ENCODE measurements around the gene NFASC.

The NFASC gene

DNA sequence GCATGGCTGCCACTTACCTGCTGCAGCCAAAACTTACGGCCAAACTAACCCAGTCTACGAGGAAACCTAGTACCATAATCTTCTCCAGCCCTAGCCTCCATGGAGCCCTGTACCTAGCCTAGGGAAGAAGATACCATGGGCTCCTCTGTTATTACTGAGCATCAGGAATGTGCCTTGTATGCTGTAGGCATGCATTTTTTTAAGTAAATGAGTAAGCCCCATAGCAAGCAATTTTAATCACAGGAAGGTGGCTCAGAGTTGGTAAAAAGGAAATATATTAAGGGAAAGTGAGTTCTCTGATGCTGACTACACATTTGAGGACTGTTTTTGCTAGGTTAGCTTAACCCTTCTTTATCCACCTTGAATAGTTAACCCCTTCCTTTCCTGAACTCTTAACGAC lies 21.2 kb downstream of the NFASC start:
- DNase-seq: no peak

- DNase-seq: no peak
Observed at GRCh38 chr1:204894031-204894430, 23.4 kb downstream of the NFASC start.

DNA sequence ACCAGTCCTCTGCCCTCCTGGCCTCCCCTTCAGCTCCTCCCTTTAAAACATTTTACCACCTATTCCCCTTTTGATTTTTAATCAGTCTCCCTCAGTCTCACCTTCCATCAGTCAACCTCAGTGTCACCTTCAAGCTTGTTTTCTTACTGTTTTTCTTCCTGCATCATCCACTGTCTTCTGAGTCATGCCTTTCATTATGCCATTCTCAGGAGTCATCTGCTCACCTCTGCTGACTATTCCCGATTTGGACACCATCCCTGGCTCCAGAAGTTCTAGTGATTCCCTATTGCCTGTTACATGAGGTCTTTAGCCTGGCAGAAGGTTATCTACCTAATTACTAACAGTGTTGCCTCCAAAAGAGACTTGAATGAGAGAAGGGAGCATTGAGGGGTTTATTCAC lies 23.9 kb downstream of the NFASC start:
- DNase-seq: no peak

DNA sequence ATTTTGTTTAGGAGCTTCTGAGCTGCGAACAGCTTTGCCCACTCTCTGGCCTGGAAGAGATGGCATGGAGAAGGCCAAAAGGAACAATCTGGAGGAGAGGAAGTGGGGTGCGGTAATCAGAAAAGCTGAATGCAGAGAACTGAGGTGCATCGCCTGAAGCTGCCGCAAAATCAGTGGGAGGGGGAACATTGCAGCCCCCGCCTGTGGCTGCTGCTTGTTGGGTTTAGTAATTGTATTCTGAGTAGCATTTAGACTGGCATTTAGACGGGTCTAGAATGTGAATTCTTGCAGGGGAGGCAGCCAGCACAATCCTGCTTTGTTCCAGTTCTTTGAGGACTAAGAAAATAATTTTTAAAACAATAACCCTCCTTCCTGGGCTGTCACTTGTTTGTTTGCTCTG lies 25.4 kb downstream of the NFASC start:
- no peak for DNase-seq

DNA sequence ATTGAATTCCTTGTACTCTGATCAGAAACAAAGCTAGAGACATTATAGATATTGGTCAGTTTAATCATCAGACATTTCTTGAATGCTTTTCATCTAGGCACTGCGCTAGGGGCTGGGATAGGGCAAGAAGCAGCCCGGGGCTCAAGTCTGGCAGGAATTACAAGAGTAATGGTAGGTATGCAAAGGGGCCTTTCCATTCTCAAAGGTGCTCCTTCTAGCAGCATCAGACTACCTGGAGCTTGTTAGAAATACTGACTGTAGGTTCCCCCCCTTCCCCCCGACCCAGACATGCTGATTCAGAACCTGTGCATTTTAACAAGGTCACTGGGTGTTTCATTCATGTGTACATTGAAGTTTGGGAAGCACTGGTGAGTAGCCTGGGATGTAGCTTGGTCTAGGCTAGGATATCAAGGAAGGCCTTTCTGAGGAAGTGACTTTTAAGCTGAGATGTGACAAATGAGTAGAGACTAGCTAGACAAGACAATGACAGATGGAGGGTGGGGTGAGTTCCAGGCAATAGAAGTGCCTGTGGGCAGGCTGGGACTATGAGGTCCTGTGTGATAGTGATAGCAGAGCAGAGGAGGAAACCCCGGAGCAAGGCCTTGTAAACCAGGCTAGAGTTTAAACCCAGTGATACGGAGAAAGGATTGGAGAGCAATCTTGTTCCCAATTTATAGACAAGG lies 26.3 kb downstream of the NFASC start:
- DNase-seq: no peak

- DNase-seq: no peak
Observed at GRCh38 chr1:204900721-204901120, 30.1 kb downstream of the NFASC start.

- DNase-seq: no peak
Observed at GRCh38 chr1:204902671-204903070, 32.0 kb downstream of the NFASC start.

DNA sequence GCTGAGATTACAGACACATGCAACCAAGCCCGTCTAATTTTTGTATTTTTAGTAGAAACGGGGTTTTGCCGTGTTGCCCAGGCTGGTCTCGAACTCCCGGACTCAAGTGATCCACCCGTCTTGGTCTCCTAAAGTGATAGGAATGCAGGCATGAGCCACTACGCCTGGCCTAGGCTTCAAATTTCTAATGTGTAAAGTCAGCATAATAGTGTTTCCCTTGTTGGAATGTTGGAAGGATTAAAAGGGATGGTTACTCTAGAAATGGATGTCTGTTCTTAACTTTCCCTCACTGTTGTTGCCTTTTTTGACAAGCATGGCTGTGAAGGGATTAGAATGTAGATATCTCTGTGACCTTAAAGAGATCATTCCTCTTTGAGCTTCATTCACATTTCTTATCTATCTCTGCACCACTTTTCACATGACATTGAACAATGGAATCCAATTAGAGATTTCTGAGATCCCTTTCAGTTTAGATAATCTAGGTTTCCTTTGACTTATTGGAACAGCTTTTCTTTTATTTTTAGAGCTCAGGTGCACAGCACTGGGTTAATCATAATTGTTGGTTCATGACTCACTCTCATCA lies 33.7 kb downstream of the NFASC start:
- DNase-seq: no peak

DNA sequence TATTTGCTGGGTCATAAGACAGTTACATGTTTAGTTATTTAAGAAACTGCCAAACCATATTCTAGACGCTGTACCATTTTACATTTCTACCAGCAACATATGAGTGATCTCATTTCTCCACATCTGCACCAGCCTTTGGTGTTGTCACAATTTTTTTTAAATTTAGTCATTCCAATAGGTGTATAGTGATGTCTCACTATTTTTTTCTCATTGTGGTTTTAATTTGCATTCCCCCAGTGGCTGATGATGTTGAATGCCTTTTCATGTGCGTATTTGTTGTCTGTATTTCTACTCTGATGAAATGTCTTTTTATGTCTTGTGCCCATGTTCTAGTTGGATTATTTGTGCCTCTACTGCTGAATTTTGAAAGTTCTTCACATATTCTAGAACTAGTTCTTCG lies 38.4 kb downstream of the NFASC start:
- no peak for DNase-seq

DNA sequence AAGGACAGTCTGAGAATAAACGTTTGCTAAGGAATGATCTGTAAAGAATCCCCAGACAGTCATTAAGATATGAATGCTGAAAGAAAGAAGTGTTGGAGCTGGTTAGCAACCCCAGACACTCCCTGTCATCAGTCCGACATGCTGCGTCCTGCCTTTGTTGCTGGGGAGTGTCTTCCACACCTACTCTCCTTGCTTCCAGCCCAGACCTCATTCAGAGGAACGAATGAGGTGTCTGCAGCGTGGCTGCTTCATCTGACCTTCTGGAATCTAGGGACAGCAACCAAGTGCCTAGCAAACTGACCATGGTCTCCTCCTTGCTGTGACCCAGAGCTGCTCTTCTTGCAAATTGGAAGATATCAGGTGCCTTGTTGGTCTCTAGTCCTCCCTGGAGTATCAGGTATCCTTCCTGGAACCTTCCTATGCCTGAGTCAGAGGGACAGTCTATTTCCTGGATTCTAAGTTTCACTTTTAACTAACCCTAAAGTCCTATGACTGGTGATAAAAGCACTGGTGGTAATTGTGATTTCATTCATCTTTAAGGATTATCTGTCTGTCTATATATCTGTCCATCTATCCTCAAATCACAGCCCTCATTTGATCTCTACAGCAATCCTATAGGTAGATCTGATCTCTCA lies 45.3 kb downstream of the NFASC start:
- DNase-seq: no peak

DNA sequence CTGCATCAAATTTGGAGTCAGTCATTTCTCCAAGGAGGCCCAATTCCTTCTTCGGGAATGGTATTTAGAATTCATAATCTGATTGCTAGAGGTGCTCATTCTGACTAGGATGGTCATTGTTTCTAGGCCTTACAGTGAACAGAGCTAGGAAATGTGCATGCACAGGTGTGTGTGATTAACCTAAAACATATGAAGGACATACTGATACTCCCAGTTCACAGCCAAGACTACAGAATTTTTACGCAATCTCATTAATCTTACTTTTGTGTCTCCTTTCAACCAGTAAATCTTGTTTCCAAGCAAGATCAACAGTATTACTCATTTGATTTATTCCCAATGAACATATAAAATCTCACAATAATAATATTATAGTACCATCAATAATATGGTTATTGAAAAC lies 47.1 kb downstream of the NFASC start:
- no peak for DNase-seq

GRCh38 chr1:204920511-204920910 lies 49.8 kb downstream of the NFASC start:
- DNase-seq: no peak

GRCh38 chr1:204920967-204921366 lies 50.3 kb downstream of the NFASC start:
- DNase-seq: no peak

DNA sequence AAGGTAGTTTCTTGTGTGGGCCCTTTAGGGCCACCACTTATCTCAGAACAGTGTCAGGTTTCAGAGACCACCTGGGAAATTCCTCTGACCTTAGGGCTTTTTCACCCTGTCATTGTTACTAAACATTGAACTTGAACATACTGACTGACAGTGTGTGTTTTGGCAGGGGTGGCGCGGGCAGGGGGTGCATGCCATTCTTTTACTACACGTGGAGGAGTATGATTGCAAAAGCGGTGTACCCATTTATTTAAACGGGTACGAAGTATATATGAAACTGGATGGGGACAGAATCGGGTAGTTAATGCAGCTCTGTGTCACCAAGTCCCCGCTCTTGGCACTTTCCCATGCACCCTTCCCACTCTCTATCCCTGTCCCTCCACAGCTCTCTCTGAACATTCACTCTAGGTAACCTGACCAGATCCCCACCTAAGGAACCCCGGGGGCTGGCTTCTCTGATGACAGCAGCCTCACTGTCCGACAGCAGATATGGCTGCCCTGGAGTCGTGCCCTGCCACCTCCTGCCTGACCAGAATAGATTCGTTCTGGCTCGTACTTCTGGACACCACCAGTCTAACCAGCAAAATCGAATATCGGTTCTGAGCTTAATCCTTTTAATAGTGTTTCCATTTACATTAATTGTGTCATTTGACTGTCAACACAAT lies 51.3 kb downstream of the NFASC start:
- no peak for DNase-seq

DNA sequence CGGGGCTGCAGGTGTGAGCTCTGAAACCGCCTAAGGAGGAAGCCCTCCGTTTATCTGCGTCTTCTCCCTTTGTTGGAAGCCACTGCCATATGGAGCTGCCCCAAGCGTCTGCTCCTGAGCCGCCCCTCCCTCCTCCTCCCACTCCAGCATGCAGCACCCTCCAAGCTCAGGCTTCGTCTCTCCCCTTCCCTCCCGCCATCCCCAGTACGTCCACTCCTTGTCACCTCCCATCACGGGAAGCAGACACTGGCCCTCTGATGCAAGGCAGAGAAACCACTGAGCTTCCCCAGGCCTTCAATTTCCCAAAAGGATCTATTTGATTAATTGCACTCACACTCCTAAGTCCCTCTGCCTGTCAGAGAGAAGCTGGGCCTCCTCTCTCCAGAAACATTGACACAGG lies 52.5 kb downstream of the NFASC start:
- no peak for DNase-seq

DNA sequence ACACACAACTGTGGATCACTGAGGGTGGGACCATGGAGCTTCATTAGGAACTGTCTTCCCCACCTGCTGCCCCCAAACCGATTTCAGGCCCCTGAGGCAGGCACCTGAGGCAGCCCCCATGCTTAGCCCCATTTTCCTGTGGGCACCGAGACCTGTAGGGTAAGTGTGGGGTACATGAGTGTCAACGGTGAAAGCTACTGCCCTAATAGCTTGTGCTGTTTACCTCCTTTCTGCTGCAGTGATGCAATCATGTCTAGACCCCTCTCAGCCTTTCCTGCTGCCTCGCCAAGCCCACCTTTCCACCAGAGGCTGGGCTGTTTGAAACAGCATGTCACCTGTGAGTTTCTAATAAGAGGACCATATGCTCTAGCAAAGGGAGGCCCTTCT lies 53.0 kb downstream of the NFASC start:
- no peak for DNase-seq

GRCh38 chr1:204924013-204924759 lies 53.5 kb downstream of the NFASC start:
- DNase-seq: no peak

DNA sequence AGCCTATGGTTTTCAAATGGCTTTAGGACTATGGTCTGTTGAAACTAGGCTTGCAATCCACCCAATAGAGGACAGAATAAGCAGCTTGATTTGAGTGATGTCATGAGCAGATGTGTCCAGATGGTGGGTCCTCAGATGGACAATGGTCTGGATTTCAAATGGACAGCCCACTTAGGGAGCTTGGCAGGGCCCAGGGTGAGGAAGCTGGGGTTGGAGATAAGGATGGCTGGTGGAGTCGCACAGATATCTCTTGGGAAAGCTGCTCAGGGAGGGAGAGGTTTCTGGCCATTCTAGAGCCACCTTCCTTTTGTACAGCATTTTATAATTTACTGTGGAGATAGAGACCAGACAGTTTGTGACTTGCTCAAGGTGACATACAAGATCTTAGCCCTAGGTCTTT lies 55.0 kb downstream of the NFASC start:
- DNase-seq: no peak

DNA sequence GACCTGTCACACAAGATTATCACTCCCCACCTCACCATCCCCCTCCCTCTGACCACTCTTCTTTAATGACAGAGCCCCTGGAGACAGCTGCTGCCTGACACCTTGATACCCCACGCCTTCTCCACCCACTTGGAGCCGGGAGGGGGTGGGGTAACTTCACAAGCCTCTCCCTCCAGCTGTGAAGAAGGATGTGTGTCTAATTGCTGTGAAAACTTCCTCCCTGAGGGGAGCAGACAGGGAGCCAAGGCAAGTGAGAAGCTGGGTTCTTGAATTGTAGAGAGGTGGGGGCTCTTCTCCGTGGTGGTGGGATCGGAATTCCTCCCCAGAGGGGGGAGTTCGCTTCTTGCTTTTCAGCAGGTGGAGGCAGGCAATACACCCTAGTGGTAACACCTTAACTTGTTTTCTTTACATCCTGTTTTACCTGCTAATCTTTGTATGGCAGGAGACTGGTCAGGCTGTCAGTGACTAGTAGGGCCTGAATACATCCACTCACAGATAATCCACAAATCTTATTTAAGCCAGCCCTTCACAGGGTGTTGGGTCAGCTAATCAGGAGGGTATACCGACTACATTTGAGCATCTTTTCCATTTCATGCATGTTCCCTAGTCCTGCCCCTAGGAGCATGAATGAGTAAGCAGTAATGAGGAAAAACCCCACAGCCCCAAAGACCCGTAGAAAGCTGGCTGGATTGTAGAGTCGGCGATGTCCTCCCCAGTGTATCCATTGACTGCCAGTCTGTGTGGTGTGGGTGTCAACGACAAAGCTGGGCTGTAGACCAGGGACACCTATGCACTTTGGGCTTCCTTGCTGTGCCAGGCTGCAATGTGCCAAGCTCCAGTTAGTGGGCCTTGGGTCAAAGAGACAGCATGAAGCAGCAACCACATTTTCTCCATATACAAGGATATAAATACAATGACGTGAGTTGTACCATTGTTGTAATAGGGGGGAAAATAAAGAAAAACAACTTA lies 57.3 kb downstream of the NFASC start:
- no peak for DNase-seq

DNA sequence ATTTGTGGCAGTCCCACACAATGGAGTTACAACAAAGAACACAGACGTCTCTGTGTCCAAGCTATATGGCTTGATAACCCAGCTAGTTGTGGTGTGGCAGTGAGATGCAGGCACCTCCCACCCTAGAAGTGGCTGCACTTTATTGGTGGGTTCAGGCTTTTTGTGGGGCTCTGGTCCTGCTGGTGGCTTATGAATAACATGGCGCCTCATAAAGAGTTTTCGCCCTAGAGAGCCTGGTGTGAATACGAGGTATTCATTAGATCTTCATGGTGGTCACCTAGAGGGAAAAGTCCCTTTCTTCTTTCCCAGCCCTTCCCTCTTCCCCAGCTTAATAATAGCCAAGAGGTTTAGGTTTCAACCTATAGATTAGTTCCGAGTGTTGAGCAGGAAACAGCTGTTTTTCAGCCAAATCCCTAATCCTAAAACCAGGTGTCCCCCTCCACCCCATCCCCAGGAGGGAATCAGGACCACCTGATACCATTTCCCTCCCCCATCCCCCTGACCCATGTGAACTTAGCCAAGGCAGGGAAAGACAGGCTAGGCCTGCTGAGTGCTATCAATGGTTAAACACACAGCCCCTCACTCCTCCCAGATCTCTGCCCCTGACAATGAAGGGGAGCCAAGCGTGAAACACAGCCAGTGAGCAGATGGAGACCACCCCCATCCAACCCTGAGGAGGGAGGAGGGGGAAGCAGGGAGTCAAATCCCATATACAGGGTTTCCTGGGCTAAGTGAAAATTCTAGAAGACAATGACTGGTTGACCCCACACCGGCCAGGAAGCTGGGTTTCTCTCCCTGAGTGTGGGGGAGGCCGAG lies 58.2 kb downstream of the NFASC start:
- DNase-seq: no peak

GRCh38 chr1:204929487-204930154 lies 59.0 kb downstream of the NFASC start:
- DNase-seq: no peak

All from amniotic stem cell (primary cell).